ENCODE data around the gene POU2AF3.

POU2AF3 gene

GRCh38 chr11:111336582-111337256 lies 38.4 kb downstream of the POU2AF3 start:
- no peak for TF ChIP-seq CTCF (IDR thresholded peaks at IDR 0.05; ENCODE audit: low read depth, low read length, missing control alignments)
- H3K4me3 ChIP-seq (ENCODE audit: low read depth, low read length), result no peak overlapping the region
- DNase-seq (ENCODE audit: low read depth), result no peak

- DNase-seq (ENCODE audit: low read depth), result no peak
- TF ChIP-seq CTCF (IDR thresholded peaks at IDR 0.05; ENCODE audit: low read depth, low read length, missing control alignments), result no peak
- no peak overlapping the region for H3K4me3 ChIP-seq (ENCODE audit: low read depth, low read length)
Observed at GRCh38 chr11:111339758-111340388, 41.5 kb downstream of the POU2AF3 start.

GRCh38 chr11:111342329-111342728 lies 44.0 kb downstream of the POU2AF3 start:
- H3K4me3 ChIP-seq (ENCODE audit: low read depth, low read length), result no peak overlapping the region
- no peak for TF ChIP-seq CTCF (IDR thresholded peaks at IDR 0.05; ENCODE audit: low read depth, low read length, missing control alignments)

GRCh38 chr11:111344032-111344431 lies 45.7 kb downstream of the POU2AF3 start:
- no peak overlapping the region for H3K4me3 ChIP-seq (ENCODE audit: low read depth, low read length)
- no peak for DNase-seq (ENCODE audit: low read depth)
- TF ChIP-seq CTCF (IDR thresholded peaks at IDR 0.05; ENCODE audit: low read depth, low read length, missing control alignments), result no peak

More at GRCh38 chr11:111342329-111342728, 44.0 kb downstream of the POU2AF3 start:
- no peak for DNase-seq (ENCODE audit: low read depth)

- DNase-seq (ENCODE audit: low read depth), result no peak
- TF ChIP-seq CTCF (IDR thresholded peaks at IDR 0.05; ENCODE audit: low read depth, low read length, missing control alignments), result no peak
Observed at GRCh38 chr11:111347002-111347722, 48.8 kb downstream of the POU2AF3 start.

GRCh38 chr11:111347723-111348115 lies 49.4 kb downstream of the POU2AF3 start:
- no peak for DNase-seq (ENCODE audit: low read depth)
- no peak overlapping the region for H3K4me3 ChIP-seq (ENCODE audit: low read depth, low read length)
- no peak for TF ChIP-seq CTCF (IDR thresholded peaks at IDR 0.05; ENCODE audit: low read depth, low read length, missing control alignments)

More at GRCh38 chr11:111347002-111347722, 48.8 kb downstream of the POU2AF3 start:
- no peak overlapping the region for H3K4me3 ChIP-seq (ENCODE audit: low read depth, low read length)
